ENCODE measurements around the gene SHISAL1. TPM values are rescaled to one million over a fixed set of nuclear protein-coding genes. Genes with fewer than 3 reads are reported as not detected.

The SHISAL1 gene
- total and polyA plus RNA-seq, 11 donors, result 0.32 to 1.5 (median 0.85) TPM

DNA sequence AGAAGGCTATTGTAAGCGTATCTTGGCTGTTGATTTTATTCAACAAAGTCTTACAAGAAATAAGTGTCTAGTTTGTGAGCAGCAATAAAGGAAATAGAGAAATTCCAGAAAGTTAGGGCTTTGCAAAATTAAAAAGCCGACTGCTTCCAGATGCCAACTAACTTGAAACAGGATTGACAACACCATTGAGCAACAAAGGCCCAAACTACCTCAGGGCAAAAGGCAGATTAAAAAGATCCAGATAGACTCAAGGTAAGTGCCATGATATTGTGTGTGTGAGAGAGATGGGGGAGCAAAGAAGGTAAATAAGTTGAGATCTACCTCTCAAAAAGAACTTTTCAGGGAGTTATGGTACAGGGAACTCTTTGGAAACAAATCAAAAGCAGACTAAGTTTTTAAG lies 82.9 kb downstream of the SHISAL1 start:
- TF ChIP-seq, protein P1, sequence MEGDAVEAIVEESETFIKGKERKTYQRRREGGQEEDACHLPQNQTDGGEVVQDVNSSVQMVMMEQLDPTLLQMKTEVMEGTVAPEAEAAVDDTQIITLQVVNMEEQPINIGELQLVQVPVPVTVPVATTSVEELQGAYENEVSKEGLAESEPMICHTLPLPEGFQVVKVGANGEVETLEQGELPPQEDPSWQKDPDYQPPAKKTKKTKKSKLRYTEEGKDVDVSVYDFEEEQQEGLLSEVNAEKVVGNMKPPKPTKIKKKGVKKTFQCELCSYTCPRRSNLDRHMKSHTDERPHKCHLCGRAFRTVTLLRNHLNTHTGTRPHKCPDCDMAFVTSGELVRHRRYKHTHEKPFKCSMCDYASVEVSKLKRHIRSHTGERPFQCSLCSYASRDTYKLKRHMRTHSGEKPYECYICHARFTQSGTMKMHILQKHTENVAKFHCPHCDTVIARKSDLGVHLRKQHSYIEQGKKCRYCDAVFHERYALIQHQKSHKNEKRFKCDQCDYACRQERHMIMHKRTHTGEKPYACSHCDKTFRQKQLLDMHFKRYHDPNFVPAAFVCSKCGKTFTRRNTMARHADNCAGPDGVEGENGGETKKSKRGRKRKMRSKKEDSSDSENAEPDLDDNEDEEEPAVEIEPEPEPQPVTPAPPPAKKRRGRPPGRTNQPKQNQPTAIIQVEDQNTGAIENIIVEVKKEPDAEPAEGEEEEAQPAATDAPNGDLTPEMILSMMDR (IDR thresholded peaks at IDR 0.05), result no peak
- TF ChIP-seq POLR2A (IDR thresholded peaks at IDR 0.05), result no peak
- 93 to 95% (median 94%) methylated on average over 2 of the region's 2 CpGs for WGBS, 4 donors
- Histone ChIP-seq H3K27ac (no peak overlapping the region), H3K4me1 (no peaks in the 10 kb centered on the region), H3K36me3 (no peaks in the 10 kb centered on the region), H3K9me3 (peaks cover 0 to 29% (median 16%) of the 10 kb centered on the region in 12 donors), H3K4me3 (no peak overlapping the region), H3K27me3 (peaks cover 0 to 9% (median 0%) of the 10 kb centered on the region in 9 donors)
- intact Hi-C loops (cut with DNase I), result no loop called here
- DNase-seq, result no peak
- ATAC-seq, result no peak

DNA sequence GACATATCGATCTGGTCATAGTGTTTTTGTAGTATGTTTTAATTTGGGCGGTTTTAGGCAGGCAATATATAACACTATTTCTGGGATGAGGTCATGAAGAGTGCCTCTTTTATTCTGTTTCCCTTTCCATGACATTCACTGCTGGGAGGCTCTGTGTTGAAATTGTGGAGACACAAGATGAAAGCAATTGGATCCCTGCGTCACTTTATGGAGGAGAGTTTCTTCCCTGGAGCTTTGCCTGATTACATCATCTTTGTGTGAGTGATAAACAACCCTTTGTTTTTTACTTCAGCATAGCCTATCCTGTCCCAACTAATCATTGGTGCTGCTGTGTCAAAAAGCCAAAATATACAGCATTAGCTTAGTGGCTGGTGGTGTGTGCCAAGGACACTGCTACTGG lies 83.4 kb downstream of the SHISAL1 start:
- TF ChIP-seq POLR2A (IDR thresholded peaks at IDR 0.05), result no peak
- TF ChIP-seq, protein P1 (IDR thresholded peaks at IDR 0.05), result no peak
- H3K4me3 ChIP-seq, result no peak overlapping the region
- ATAC-seq (no peak), DNase-seq (no peak)
- no peaks in the 10 kb centered on the region for H3K4me1 ChIP-seq
- H3K9me3 ChIP-seq, result peaks cover 0 to 29% (median 16%) of the 10 kb centered on the region in 12 donors
- intact Hi-C loops (cut with DNase I), result no loop called here
- no peaks in the 10 kb centered on the region for H3K36me3 ChIP-seq
- H3K27ac ChIP-seq, result no peak overlapping the region
- H3K27me3 ChIP-seq, result peaks cover 0 to 9% (median 0%) of the 10 kb centered on the region in 9 donors
- WGBS, 4 donors, result 78 to 92% (median 87%) methylated on average over 3 of the region's 3 CpGs

DNA sequence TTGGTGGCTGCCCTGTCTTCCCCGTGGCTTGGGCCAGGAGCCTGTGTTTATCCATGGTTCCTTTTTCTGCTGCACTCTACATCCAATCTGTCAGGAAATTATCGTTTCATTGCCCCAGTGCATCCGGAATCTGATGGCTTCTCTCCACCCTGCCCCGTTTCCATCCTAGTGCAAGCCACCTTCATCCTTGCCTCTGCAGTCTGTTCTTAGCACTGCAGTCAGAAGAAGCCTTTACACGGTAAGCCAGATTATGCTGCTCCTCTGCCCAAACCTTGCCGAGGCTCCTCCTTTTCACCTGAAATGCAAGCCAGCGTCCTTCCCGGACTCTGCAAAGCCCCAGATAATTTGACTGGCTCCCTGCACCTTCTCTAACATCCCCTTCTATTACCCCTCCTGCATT lies 86.9 kb downstream of the SHISAL1 start:
- ATAC-seq, result no peak
- WGBS, 4 donors, result 63 to 69% (median 66%) methylated on average over 8 of the region's 8 CpGs
- H3K27ac ChIP-seq, result no peak overlapping the region
- TF ChIP-seq, protein P1 (IDR thresholded peaks at IDR 0.05), result no peak
- TF ChIP-seq POLR2A (IDR thresholded peaks at IDR 0.05), result no peak
- peak in 1 of 5 donors; percentile 25 for DNase-seq
- peaks cover 0 to 9% (median 0%) of the 10 kb centered on the region in 9 donors for H3K27me3 ChIP-seq
- H3K4me1 ChIP-seq, result no peaks in the 10 kb centered on the region
- peaks cover 0 to 34% (median 16%) of the 10 kb centered on the region in 12 donors for H3K9me3 ChIP-seq
- H3K36me3 ChIP-seq, result no peaks in the 10 kb centered on the region
- no peak overlapping the region for H3K4me3 ChIP-seq
- intact Hi-C loops (cut with DNase I), result no loop called here

DNA sequence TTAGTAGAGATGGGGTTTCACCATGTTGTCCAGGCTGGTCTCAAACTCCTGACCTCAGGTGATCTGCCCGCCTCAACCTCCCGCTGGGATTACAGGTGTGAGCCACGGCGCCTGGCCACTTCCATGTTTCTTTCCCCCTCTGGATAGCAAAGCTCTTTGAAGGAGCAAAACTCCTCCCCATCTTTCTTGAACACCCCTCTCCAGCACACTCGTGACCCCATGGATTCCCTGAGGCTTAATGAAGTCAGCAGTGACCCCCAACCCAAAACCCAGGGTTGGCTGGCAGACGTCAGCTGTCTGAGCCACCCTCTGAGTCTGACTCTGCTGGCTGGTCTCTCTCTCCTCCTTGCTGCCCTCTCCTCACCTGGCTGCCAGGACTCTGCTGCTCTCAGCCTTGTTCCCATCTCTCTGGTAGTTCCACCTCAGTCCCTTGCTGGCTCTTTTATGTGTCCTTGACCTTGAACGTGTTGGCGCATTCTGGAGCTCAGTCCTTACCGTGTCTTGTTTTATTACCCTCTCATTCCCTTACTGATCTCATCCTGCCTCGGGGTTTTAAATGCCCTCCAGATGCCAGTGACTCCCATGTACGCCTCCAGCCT lies 87.6 kb downstream of the SHISAL1 start:
- Histone ChIP-seq H3K4me1 (no peaks in the 10 kb centered on the region), H3K27ac (no peak overlapping the region), H3K27me3 (peaks cover 0 to 9% (median 0%) of the 10 kb centered on the region in 9 donors), H3K4me3 (no peak overlapping the region), H3K36me3 (no peaks in the 10 kb centered on the region), H3K9me3 (peaks cover 0 to 34% (median 16%) of the 10 kb centered on the region in 12 donors)
- WGBS, 4 donors, result 57 to 71% (median 65%) methylated on average over 10 to 11 of the region's 11 CpGs
- TF ChIP-seq, protein P1 (IDR thresholded peaks at IDR 0.05), result no peak
- no peak for TF ChIP-seq POLR2A (IDR thresholded peaks at IDR 0.05)
- intact Hi-C loops (cut with DNase I), result no loop called here
- DNase-seq (no peak), ATAC-seq (no peak)
